Lower leg skin (tissue), 3 donors: ENCODE data around the gene LRBA.

Source experiments
- CTCF ChIP-seq, 3 donors: fragments of 450-650 bp; IDR thresholded peaks; one replicate each; pipeline ENCODE4 v1.5.1; 2016; ENCODE audit warnings: antibody characterized with exemption in 3 of 3, mild to moderate bottlenecking in 3 of 3, moderate library complexity in 2 of 3
- POLR2A ChIP-seq, 2 donors: fragments of 450-650 bp; IDR thresholded peaks; one replicate each; pipeline ENCODE4 v1.6.1; 2016 to 2017; ENCODE audit warnings: antibody characterized with exemption in 2 of 2, mild to moderate bottlenecking in 1 of 2, moderate library complexity in 1 of 2

DNA sequence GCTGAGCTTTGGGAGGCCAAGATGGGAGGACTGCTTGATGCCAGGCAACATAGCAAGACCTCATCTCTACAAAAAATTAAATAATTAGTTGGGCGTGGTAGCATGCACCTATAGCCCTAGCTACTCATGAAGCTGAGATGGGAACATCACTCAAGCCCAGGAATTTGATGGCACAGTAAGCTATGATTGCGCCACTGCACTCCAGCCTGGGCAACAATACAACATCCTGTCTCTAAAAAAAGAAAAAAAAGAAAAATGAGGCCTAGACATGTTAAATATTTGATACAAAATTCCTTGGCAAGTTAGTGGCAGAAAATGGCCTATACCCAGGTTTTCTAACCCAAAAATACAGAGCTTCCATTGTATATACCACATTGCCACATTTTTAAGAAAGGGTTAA lies 521.2 kb downstream of the LRBA start:
- TF ChIP-seq POLR2A (IDR thresholded peaks at IDR 0.05) = no peak
- TF ChIP-seq CTCF (IDR thresholded peaks at IDR 0.05) = no peak
